Measurements from ENCODE around the gene STIM2.

Gene STIM2

DNA sequence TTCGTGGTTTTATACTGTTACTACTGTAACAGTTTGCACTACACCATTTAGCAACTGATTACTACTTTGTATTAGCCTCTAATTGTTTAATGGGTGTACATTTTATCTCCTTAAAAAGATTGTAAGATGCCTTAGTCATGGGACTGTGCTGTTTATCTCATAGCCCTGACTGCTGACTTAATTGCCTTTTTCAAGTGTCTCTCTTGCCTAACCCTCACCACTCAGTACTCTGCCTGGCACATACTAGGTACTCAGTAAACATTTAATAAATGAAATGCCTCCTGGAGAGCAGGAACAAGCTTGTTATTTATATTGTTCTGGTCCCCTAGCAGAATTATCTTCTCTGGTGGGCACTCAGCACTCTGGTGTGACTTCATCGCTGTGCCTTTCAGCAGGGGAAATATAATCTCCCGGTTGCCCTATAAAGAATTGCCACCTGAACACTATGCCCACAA lies 1.7 kb upstream of the STIM2 start:
- in situ Hi-C loops (cut with HindIII; ENCODE audit: low sequenced_read_pairs): no loop called here
- DNase-seq (ENCODE audit: low read depth, low spot score): no peak
- TF ChIP-seq CTCF (IDR thresholded peaks at IDR 0.05; ENCODE audit: low read depth, low read length): no peak
- peak overlapping the region; percentile 81 for H3K4me3 ChIP-seq (ENCODE audit: low read depth, low read length)

DNA sequence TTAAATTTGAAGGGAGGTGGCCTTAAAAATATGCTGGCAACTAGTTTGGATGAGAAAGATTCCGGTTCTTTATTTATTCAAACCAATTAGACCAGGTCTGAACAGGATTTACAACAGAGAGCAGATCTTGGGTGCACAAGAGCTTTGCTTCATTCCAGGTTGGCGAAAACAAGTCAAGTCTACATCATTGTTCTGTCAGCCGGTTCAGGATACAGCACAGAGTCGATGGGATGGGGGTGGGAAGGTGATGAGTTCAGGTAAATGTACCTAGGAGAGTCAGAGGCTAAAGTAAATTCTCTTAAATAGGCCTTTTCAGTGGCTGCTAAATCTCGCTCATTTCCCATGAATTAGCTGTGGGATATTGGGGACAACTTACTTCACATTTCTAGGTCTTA lies 882 bp upstream of the STIM2 start:
- in situ Hi-C loops (cut with HindIII; ENCODE audit: low sequenced_read_pairs): no loop called here
- no peak for TF ChIP-seq CTCF (IDR thresholded peaks at IDR 0.05; ENCODE audit: low read depth, low read length)
- H3K4me3 ChIP-seq (ENCODE audit: low read depth, low read length): peak overlapping the region; percentile 78
- no peak for DNase-seq (ENCODE audit: low read depth, low spot score)

DNA sequence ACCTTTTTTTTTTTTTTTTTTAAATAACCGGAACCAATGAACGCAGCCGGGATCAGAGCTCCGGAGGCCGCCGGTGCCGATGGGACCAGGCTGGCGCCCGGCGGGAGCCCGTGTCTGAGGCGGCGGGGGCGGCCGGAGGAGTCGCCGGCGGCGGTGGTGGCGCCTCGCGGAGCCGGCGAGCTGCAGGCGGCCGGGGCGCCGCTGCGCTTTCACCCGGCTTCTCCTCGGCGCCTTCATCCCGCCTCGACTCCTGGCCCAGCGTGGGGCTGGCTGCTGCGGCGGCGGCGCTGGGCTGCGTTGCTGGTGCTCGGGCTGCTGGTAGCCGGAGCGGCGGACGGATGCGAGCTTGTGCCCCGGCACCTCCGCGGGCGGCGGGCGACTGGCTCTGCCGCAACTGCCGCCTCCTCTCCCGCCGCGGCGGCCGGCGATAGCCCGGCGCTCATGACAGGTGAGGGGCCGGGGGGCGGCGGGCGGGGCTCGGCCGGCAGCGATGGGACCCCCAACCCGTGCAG lies 337 bp downstream of the STIM2 start:
- in situ Hi-C loops (cut with HindIII; ENCODE audit: low sequenced_read_pairs): no loop called here
- peak; percentile 51 for DNase-seq (ENCODE audit: low read depth, low spot score)

GRCh38 chr4:26861434-26862186 lies 969 bp downstream of the STIM2 start:
- H3K4me3 ChIP-seq (ENCODE audit: low read depth, low read length): peak overlapping the region; percentile 78
- in situ Hi-C loops (cut with HindIII; ENCODE audit: low sequenced_read_pairs): no loop called here
- peak; percentile 69 for DNase-seq (ENCODE audit: low read depth, low spot score)
- no peak for TF ChIP-seq CTCF (IDR thresholded peaks at IDR 0.05; ENCODE audit: low read depth, low read length)

More for the DNA sequence above, 337 bp downstream of the STIM2 start:
- peak overlapping the region; percentile 78 for H3K4me3 ChIP-seq (ENCODE audit: low read depth, low read length)
- TF ChIP-seq CTCF (IDR thresholded peaks at IDR 0.05; ENCODE audit: low read depth, low read length): no peak

GRCh38 chr4:26862381-26862915 lies 1.8 kb downstream of the STIM2 start:
- no peak for TF ChIP-seq CTCF (IDR thresholded peaks at IDR 0.05; ENCODE audit: low read depth, low read length)
- in situ Hi-C loops (cut with HindIII; ENCODE audit: low sequenced_read_pairs): no loop called here
- H3K4me3 ChIP-seq (ENCODE audit: low read depth, low read length): peak overlapping the region; percentile 78
- no peak for DNase-seq (ENCODE audit: low read depth, low spot score)

DNA sequence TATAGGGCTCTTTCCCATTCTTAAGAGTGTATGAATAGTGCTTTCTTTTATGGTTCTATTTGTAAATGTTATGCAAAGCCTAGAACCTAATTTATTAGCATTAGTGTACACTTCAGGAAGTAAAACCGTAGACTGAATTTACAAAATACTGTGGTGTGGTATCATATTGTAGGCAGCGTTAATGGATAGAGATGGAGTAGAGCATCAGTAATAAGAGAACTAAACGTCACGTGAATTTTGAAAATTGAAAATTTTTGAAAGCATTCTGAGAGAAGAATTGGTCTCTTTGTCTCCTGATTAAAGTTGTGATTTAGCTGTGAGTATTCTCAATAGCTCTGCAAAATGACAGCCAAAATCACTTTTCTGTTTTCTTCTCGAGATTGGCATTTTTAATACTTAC lies 2.9 kb downstream of the STIM2 start:
- TF ChIP-seq CTCF (IDR thresholded peaks at IDR 0.05; ENCODE audit: low read depth, low read length): no peak
- in situ Hi-C loops (cut with HindIII; ENCODE audit: low sequenced_read_pairs): no loop called here
- no peak for DNase-seq (ENCODE audit: low read depth, low spot score)
- no peak overlapping the region for H3K4me3 ChIP-seq (ENCODE audit: low read depth, low read length)
